SIG-M5 (cell line): ENCODE measurements around the gene KIAA0586.
A peak's percentile ranks its signal among the peaks of the same experiment; 100 is the strongest.
"Not testable (repeated sequence)": the region's sequence is repeated elsewhere in the genome, so short reads cannot be mapped to it uniquely, and the experiment has no call there.

Experiments
- DNase-seq: peaks from one replicate; lab custom pipeline; 2025; lab: John Stamatoyannopoulos, UW

The KIAA0586 gene

DNA sequence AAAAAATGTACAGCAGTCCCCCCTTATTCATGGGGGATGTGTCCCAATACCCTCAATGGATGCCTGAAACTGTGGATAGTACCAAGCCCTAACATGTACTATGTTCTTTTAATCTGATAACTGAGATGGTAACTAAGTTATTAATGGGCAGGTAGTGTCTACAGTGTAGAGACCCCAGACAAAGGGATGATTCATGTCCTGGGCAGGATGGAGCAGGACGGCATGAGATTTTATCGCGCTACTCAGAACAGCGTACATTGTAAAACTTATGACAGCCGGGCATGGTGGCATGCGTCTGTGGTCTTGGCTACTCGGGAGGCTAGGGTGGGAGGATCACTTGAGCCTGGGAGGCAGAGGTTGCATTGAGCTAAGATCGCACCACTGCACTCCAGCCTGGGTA is 37.1 kb downstream of the KIAA0586 start:
- DNase-seq: no peak

- DNase-seq: no peak
These were observed 37.9 kb downstream of the KIAA0586 start for GRCh38 chr14:58465421-58465820.

GRCh38 chr14:58466459-58466858 is 38.9 kb downstream of the KIAA0586 start:
- no peak for DNase-seq

DNA sequence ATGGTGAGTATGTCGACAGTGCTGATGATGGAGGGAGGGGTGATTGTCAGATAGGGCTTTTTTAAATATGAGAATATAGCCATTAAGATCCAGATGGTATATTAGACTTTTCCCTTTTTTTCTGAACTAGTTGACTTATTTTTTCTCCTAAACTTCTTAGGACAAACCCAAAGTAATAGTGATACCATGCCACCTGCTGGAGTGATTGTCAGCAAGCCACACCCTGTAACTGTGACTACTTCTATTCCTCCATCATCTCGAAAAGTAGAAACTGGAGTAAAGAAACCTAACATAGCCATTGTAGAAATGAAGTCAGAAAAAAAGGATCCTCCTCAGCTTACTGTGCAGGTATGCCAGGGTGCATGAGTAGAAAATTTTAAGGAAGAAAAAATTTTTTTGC is 40.1 kb downstream of the KIAA0586 start:
- DNase-seq: no peak

GRCh38 chr14:58469309-58469708 is 41.8 kb downstream of the KIAA0586 start:
- DNase-seq: no peak

DNA sequence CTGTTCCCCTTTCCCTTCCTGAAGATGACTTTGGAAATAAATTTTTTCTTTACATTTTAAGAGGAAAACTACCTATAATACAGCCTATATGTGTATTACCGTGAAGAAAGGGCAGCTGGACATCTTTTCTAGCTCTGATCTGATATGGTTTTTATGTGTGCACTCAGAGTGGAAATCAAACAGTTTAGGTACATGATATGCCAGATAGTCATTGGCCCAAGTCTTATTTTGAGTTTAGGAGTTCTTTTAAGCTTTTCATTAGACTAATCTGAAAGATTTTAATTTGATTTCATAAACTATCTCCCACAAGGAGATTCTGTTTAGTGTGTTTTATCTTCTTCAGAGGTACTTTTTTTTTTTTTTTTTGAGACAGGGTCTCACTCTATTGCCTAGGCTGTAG is 48.8 kb downstream of the KIAA0586 start:
- DNase-seq: no peak

DNA sequence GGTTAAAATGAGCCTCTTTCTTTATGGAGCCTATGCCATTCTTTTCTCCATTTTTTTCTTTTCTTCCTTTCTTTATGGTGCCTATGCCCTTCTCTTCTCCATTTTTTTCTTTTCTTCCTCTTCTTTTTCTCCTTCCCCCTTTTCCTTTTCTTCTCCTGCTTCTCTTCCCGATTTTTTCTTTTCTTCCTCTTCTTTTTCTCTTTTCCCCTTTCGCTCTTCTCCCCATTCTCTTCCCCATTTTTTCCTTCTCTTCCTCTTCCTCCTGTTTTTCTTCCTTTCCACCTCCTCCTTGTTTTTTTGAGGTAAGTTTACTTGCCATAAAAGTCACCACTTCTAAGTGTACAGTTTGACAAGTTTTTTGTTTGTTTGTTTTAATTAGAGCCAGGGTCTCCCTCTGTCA is 50.1 kb downstream of the KIAA0586 start:
- no peak for DNase-seq

GRCh38 chr14:58478329-58478728 is 50.8 kb downstream of the KIAA0586 start:
- DNase-seq: not testable (repeated sequence)

GRCh38 chr14:58479975-58480374 is 52.5 kb downstream of the KIAA0586 start:
- peak; percentile 34 for DNase-seq

- DNase-seq: no peak
These were observed 56.7 kb downstream of the KIAA0586 start for GRCh38 chr14:58484176-58484575.

- DNase-seq: no peak
These were observed 61.0 kb downstream of the KIAA0586 start for GRCh38 chr14:58488550-58488949.

GRCh38 chr14:58491593-58491992 is 64.1 kb downstream of the KIAA0586 start:
- no peak for DNase-seq

DNA sequence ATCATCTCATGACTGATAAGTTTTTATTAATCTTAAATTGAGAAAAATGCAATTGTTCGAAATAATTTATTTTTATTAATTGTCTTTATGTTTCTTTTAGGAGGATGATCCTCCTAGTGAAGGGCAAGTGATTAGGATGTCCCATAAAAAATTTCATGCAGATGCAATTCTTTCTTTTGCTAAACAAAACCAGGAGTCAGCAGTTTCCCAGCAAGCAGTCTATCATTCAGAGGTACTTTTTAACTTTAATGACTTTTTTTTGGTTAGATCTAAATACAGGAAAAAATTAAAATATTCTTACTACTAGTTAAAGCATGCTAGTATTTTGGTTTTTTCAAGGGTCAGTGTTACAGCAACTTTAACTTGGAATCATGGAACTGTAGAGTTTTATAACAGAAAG is 64.5 kb downstream of the KIAA0586 start:
- no peak for DNase-seq

DNA sequence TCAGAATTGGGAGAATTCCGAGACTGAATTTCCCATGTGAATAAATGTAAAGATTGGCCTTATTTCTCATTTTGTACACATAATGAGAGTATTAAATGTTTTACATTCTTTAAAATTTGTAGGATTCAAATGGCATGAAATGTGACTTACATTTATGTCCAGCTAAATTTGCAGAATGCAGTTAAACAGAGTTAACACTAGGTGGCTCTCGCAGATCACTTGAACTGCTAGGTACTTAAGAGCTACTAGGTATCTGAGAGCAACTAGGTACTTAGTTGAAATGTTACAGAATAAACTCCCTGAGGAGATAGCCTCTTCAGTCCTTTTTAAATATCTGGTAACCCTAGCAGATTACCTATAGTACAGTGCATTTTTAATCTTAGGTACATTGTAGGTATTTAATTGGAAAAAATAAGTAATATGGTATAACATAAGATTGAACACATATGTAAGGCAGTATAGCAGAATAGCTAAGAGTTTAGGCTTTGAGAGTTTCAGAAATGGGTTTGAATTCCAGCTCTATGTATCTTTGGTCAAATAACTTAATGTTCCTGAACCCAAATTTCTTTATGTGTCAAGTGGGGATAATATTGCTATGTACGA is 73.8 kb downstream of the KIAA0586 start:
- no peak for DNase-seq

DNA sequence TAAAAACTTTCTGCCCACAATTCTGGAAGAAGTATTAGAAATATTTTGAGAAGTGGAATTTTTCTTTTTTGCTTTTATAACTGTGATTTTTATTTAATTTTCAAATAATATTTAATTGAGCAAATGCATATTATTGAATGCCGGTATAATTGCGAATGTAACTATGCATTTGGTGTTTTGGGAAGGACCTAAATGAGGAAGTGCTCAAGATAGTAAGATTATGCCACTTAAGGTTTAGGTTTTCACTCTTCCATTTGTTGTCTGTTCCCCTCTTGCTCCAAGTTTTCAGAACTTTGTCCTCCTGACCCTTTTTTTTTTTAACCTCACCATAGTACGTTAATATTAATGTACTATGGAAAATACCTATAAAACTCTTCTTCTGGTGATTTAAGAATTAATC is 85.8 kb downstream of the KIAA0586 start:
- no peak for DNase-seq

- no peak for DNase-seq
These were observed 90.1 kb downstream of the KIAA0586 start for GRCh38 chr14:58517592-58517991.

GRCh38 chr14:58525691-58526090 is 98.2 kb downstream of the KIAA0586 start:
- DNase-seq: not testable (repeated sequence)

DNA sequence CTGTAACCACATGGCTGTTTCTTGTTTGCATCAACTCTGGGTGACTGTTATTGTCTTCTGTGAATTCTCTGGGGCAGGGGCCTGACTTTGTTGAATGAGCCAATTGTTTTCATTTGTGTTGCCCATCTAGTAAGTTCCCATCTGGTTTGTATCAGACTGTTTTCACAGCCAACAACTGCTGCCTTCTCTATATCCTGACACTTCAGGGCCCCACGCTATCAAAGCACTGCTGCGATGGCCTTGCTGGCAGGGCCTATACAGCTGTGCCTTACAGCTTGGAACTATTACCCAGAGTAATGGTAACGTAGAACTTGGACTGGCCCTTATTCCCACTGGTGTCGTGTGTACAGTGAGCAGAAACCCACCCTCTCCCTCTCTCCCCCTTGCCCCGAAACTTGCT is 105.9 kb downstream of the KIAA0586 start:
- no peak for DNase-seq

- no peak for DNase-seq
These were observed 107.5 kb downstream of the KIAA0586 start for GRCh38 chr14:58535044-58535443.

DNA sequence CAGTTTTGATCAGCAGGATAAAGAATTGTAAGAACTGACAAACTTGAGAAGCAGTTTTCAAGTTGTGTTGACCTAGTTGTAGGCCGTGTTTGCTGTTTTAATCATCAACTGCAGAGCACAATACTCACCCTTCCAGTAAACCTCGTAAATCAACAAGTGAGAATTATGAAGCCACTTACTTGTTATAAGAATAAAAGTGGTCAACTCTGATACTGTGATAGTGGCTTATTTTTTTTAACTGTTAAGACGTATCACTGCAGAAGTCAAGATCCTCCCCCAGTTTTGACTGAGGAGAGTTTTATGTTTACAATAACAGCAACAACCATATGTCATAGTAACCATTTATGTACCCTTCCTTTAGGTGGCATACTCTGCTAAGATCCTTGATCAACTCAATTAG is 109.5 kb downstream of the KIAA0586 start:
- DNase-seq: no peak

DNA sequence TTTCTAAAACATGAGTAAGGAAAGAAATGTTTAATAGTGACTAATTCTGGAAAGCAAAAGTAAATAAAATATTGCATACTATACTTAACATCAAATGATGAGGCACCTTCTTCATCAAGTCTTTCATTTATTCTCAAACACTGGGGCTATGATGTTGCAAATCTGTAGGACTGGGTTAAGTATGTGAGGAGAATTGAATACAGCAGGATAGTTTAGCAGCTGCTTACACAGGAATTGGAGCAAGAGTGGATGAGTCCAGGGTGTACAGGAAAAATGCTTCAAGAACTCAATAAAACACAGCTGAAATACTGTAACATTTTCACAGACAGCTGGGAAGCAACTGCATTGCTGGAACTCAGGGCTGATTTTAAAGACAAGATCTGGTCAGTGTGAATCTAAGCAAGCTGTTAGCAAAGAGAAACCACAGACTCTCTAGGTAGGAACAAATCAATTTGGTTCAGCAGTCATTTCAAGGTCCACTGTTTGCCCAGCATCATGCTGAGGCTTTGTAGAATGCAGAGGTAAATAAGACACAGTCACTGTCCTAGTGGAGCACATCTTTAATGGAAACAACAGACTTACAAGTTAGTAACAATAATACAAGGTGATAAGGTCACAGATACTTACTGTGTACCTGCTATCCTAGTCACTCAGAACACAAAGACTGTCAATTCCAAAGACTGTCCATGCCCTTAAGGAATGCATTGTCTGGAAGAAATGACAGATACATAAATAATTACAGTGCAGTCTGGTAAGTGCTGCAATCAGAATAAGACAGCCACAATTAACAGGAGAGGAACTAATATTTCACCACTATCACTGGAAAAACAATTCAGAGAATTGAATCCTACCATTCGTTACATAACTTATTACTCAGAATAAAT is 113.5 kb downstream of the KIAA0586 start:
- no peak for DNase-seq

DNA sequence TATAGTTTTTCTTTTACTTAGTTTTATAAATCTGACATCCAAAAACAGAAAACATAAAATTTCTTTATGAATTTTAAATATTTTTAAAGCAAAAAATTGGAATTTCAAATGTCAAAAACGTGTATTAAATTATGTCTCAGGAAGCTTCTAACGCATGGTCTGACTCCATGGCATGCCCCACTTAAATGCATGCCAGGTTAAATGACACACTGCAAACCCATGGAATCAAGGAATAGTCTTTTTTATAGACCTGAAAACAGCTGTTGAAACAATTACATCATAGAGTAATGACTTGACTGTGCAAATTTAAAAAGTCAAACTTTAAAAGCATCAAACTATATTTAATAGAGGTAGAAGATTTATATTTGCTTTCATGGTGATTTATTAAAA is 114.1 kb downstream of the KIAA0586 start:
- DNase-seq: no peak

GRCh38 chr14:58543253-58543652 is 115.7 kb downstream of the KIAA0586 start:
- no peak for DNase-seq

GRCh38 chr14:58547649-58548048 is 120.1 kb downstream of the KIAA0586 start:
- no peak for DNase-seq
